ENCODE measurements around the gene PRRT1.
"Not testable (repeated sequence)": the region's sequence is repeated elsewhere in the genome, so short reads cannot be mapped to it uniquely, and the experiment has no call there.

Gene PRRT1

DNA sequence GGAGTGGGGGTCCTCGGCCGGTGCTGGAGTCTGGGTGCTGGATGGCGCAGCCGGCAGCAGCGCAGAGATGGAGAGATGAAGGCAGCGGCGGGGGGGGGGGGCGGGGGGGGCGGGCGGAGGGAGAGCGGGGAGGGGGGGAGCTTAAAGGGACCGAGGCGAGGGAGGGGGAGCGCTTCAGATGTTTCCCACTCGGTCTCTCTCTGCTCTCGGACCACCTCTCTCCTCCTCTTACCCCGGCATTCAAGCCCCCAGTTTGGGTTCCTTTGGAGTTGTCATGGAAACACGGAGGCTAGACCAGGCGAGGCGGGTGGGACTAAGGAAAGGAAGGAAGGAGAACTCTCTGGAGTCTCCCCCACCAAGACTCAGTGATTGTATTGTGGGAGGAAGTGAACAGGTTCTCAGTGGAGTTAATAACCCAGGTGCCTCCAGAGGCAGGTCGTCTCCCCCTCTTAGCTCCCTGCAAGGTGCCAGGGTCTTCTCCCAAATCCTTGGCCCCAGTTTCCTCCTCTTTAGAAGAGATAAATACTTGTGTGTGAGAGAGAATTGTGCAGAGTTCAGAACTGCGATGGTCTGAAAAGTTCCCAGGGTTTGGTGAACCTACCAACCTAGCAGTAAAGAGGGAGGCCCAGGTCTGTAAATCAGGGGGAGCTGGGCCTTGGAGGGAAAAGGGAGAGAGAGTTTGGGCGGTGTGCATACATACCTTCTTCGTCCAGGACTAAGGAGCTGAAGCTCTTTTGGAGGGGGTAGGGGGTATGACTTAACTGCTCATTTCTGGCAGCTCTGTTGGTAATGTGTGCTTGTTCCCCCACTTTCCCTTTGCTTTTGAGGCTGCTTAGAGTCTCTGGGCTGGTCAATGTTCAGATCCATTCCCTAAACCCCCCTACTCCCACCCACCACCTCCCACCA is at the start of gene PRRT1:
Gene PRRT1 (minus strand): TSS at position 77 of the 906 bp plus-strand sequence. CDS start 112 bp downstream, outside the sequence.
- DNase-seq (ENCODE audit: low read depth) = peak; percentile 34

DNA sequence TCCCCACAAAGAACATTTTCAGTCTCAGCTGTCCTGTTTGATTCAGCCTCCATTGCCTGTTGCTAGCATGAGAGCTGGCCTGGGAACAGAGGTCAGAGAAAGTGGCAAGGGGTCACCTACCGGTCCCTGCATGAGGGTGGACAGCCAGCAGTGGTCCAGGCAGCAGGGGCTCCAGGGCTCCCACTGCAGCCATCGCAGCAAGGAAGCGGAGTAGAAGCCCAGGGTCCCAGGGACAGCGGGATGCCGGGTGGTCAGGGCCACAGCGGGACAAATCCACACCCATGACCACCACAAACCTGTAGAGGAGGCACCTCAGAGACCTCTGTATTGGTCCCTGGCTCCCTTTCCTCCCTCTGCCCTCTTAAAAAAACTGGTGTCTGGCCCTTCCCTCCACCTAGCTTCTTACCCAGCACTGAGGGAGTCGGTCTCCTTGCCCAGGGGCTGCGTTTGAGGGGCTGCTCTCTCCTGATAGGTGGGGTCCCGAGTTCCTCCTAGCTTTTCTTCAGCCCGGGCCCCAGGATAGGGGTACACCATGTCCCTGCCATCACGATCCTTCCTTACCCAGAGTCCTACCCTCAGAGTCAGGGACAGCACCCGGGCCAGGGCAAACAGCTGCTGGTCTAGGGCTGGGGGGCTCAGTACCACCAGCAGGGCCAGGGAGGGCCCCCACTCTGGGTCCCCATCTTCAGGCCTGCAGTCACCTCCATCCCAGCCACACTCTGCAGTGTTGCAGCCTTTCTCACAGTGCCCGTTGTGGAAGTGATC is 49.2 kb upstream of the PRRT1 start:
- DNase-seq (ENCODE audit: low read depth) = no peak

DNA sequence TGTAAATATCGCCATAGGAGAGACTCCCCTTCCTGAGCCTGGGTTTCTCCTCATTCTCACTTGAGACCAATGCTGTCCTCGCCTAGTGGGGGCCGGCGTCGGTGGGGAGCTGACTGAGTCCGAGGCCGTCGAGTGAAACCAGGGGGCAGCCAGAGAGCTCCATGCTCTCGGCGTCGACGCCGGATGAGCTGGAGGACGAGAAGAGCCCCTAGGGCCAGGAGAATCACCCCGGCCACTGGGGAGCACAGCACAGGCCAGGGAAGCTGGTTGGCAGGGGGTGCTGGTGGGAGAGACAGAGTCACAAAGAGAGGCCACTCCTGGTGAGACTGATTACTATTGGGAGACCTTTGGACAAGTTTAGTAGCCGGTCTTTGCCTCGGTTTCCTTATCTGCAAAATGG is 47.1 kb upstream of the PRRT1 start:
- no peak for DNase-seq (ENCODE audit: low read depth)

DNA sequence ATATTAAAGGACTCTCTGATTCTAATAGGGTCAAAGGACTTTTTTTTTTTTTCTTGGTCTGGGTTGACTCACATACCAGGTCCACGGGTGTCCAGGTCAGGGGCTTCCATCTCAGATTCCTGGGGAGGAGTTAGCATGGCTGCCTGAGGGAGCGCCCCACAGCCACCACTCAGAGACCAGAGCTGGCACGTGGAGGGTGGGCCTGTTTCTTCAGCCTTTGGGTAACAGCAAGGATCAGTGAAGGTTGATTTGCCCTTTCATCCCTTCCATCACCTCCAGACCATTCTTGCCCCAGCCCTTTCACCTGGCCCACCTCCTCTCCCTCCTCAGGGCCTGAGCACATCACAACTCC is 46.6 kb upstream of the PRRT1 start:
- no peak for DNase-seq (ENCODE audit: low read depth)

DNA sequence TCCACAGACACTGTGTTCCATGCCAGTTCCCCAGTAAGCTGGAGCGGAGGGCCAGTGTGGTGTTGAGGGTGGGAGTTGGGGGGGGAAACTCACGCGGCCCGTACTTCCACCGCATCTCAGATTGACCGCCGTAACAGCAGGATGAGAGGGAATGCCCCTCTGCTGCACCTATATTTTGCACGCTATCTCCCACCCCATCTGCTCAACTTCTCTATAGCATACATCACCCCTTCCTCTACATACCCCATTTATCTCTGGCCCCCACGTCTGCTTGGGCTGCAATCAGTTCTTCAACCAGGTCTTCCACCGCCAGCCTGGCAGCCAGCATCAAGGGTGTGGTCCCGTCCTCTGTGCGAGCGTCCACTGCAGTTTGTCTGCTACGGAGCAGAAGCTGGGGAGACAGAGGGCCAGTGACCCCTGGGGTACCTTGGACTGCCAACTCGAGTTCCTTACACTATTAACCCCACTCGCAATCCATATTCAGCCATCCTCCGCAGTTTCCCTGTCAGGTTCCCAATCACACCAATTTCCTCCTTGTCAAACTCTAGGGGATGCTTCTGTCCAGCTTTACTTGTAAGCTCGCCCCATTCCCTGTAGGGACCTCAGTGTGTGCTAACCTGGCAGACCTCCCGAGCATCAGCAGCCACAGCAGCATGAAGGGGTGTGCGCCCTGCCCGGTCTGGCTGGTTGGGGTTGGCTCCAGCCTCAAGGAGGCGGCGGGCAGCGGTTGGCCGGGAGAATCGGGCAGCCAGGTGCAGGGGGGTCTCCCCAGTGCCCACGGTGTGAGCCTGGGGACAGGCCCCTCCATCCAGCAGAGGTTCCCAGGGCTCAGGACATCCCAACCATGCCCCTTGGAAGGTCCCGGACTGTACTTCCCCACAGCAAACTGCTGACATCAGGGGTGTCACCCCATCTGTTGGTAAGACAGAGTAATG is 45.2 kb upstream of the PRRT1 start:
- DNase-seq (ENCODE audit: low read depth) = peak; percentile 29

DNA sequence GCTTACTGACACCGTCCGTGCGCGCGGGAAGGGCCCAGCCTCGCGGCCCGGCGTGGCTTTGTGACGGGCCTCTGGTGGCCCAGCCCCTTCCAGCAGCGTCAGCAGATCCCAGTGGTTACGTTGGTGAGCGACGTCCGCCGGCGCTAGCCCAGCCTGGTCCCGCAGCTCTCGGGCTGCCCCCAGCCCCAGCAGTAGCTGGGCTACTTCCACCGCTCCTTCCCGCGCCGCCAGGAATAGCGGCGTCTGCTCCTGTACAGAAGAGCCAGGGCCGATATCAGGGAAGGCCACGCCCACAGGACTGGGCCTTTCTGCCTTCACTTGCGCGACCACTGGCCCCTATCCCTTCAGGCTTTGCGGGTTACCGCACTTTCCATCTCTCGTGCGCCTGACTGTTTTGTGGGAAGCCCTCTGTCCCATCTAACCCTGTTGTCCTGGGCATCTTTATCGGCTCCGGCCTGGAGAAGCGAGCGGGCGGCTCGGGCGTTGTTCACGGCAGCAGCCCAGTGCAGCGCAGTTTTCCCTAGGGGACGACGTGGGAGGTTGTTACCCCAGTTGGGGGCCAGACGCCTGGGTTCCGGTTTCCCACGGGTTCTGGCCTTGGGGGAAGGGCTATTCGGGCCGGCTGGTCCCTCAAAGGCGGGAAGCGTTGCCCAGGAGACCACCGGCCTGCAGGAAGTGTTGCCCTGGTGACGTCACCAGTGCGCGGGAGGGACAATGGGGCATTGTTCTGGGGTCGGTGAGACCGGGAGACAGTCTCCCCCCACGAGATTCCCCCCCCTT is 44.4 kb upstream of the PRRT1 start:
- DNase-seq (ENCODE audit: low read depth) = peak; percentile 84

DNA sequence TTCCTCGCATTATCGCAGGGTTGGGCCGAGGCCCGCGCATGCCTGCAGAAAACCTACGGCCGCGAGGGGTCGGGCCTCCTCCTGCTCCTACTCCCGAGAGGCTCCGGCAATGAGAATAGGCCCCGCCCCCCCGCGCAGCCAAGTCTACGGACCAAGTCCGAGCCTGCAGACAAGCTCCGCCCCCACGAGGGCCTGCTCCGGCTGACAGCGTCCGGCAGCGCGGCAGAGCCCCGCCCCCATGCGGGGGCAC is 43.8 kb upstream of the PRRT1 start:
- peak; percentile 100 for DNase-seq (ENCODE audit: low read depth)

DNA sequence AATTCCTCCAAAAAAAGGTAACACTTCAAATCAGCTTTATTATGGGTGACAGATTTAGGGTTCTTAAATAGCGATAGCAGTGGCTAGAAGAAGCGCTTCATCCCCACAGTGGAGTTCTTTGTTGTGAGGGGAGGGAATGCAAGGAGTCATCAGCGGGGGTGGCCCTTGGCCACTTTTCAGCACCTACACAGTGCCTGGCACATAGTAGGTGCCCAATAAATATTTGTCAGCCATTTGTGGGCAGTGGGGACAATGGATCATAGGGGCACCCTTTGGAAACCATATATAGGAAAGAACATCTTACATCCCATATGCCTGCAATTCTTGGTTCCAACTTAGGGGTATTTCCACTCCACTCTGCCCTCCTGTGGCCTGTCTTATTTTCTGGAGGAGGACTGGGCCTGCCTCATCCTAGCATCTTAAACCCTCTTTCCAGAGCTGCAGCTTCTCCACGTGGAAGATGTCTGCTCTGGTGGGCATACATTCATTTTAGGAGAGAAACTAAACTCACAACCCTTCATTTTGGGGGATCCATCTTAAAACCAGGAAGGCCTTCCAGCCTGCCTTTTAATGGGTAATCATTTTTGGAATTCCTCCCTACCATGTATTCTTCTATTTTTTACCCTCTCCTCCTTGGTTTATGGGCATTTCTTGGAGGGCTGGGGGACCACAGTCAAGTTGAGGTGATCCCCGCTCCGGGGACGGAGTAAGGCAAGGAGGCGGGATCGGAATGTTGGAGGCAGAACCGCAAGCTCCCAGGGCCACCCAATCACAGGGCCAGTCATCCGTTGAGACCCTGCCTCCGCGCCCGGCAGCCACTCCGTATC is 43.3 kb upstream of the PRRT1 start:
- DNase-seq (ENCODE audit: low read depth) = peak; percentile 67

DNA sequence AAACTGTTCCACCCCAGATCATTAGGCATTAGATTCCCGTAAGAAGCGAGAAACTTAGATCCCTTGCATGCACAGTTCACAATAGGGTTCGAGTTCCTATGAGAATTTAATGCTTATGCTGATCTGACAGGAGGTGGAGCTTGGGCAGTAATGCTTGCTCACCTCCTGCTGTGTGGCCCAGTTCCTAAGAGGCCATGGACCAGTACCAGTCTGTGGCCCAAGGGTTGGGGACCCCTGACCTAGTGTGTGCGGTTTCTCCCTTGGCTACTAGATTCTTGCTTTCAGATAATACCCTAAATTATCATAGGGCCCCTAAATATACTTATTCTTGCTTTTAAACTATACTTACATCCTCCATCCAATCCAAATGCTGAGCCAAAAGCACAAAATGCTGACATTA is 42.6 kb upstream of the PRRT1 start:
- no peak for DNase-seq (ENCODE audit: low read depth)

DNA sequence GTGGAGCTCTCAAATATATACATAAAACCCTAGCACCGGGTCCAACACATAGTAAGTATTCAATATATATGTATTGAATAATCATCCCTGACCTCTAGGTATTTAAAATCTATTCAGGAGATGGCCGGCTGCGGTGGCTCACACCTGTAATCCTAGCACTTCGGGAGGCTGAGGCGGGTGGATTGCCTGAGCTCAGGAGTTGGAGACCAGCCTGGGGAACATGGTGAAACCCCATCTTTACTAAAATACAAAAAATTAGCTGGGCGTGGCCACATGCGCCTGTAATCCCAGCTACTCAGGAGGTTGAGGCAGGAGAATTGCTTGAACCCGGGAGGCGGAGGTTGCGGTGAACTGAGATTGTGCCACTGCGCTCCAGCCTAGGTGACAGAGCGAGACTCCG is 41.4 kb upstream of the PRRT1 start:
- not testable (repeated sequence) for DNase-seq (ENCODE audit: low read depth)

DNA sequence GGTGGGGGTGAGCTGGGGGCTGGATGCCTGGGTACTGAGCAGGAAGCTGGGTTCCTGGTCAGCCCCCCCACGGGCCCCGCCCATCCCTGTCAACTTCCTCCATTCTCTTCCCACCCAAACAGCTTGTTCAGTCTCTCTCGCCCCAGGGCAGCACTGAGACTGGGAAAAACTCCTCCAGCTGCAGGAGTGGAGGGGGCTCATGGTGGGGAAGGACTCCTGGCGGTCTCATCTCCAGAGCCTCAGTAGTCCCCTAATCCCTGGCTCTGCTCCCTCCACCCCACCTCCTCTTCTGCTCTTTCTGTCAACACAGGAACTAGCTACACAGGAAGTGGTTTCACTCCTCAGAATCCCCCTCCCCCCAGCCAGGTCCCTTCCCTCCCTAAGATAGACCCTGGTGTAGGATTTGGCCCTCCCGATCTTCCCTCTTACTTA is 40.9 kb upstream of the PRRT1 start, which contains the start of gene GPSM3:
Gene GPSM3 (minus strand): TSS at position 36 of the 432 bp plus-strand sequence. CDS start 130 bp downstream, outside the sequence.
- DNase-seq (ENCODE audit: low read depth) = peak; percentile 68

DNA sequence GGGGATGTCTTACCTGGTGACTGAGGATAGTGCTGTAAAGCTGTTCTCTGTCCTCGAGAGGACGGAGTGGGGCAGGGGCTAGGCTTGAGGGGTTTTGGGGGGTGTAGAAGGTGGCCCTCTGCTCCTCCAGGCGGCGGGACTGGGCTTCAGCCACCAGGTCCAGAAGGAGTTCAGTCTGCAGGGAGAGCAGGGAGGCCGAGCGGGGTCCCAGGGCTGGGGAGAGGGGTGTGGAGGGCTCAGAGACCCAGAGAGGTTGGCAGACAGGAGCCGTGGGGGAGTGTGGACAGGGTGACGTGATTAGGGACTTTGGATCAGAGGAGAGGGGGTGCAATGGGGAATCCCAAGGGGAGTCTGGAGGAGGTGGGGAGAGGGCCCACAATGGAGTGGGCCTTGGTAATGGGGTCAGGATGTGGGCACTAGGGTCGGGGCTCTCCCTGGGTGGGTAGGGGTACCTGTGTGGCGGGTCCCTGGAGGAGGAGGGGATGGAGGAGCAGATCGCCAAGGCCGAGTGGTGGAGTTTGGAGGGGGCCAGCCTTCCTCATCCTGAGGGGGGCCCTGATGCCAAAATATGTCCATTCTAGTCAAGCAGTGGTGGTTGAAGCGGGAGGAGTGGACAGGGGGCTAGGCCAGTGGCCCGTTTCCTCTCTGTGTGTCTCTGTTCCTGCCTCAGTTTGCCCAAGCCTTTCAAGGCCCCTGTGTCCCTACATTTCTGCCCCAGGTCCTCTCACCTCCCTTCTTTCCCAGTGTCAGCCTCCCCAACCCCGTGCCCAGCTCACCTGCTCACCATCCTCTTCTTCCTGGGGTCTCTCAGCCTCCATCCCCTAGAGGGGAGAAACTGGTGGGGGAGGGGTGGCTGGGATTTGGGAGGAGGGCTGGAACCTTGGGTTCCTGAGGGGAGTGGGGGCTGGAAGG is 40.2 kb upstream of the PRRT1 start:
- DNase-seq (ENCODE audit: low read depth) = no peak

DNA sequence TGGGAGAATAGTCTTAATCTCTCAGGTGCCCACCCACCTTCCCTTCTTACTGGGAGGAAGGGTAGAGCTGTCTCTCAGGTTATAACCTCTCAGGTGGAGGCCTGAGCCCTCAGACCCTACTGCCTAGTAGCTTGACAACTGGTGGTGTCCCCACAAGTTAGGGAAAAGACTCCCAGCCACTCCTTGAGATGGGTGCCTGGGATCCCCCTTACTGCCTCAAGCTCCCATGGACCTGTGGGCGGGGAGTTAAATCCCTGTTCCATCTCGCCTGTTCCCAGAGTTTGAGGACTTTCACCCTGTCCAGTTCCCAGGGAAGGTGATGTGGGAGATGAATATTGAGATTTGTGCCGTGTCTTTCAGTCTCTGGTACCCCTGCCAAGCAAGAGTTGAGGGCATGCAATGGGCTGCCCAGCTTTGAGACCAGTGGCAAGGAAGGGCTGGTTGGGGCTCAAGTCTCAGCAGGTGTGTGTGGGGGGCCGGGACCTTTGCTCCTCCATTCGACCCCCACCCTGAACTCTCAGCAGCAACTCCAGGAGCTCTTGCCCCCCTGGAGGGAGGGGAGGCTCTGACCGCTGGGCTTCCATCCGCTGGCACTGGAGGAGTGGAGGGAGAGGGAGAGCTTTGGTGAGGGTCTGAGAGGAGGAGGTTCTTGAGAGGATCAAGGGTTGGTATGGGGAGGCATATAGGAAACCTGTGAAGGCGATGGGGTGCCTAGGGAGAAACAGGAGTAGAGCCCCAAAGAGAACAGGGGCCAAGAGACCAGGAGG is 39.4 kb upstream of the PRRT1 start:
- DNase-seq (ENCODE audit: low read depth) = no peak

DNA sequence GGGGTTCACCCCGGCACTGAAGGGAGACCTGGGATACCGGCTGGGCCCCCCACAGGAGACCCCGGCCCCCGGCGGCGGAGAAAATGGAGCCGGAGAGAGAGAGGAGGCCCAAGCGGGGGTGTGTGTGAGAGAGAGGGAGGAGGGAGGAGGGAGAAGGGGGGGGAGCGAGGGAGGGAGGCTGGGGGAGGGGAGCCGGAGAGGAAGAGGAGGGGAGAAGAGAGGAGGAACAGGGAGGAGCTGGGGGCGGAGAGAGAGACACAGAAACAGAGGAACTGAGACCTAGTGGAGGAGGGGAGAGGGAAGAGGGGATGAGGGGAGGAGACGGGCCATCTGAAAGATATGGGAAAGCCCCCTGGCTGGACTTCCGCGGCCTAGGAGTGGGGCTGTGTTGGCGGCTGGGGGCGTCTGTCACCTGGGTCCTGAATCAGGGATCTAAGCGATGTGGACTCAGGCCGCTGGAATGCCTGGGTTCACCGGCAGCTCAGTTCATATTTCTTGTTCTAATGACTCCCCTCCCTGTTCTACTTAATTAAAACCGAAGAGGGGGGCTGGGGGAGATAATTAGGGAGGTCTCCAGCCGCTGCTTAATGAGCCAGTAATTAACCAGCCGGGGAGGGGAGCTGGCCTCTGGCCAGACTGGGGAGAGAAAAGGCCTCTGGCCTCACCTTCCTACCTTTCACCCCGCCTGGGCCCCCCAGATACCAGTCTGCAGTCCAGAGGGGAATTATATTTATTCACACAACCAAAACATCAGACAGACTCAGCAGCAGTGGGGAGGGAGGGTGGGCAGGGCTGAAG is 38.5 kb upstream of the PRRT1 start, which contains the start of gene PBX2:
Gene PBX2 (minus strand): TSS at position 149 of the 798 bp plus-strand sequence. CDS start 287 bp downstream, outside the sequence.
- peak; percentile 94 for DNase-seq (ENCODE audit: low read depth)

DNA sequence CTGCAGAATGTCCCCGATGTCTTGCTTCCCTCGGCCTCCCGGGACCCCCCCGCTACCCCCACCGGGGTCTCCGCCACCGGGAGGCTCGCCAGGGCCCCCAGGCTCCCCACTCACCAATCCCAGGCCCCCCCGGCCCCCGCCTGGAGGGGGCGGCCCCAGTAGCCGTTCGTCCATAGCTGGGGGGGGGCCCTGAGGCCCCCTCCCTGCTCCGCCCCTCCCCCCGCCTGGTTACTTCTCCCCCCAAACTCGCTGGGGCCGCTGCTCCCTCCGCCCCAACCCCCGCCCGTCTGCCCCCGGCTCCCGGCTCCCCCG is 38.0 kb upstream of the PRRT1 start:
- no peak for DNase-seq (ENCODE audit: low read depth)

DNA sequence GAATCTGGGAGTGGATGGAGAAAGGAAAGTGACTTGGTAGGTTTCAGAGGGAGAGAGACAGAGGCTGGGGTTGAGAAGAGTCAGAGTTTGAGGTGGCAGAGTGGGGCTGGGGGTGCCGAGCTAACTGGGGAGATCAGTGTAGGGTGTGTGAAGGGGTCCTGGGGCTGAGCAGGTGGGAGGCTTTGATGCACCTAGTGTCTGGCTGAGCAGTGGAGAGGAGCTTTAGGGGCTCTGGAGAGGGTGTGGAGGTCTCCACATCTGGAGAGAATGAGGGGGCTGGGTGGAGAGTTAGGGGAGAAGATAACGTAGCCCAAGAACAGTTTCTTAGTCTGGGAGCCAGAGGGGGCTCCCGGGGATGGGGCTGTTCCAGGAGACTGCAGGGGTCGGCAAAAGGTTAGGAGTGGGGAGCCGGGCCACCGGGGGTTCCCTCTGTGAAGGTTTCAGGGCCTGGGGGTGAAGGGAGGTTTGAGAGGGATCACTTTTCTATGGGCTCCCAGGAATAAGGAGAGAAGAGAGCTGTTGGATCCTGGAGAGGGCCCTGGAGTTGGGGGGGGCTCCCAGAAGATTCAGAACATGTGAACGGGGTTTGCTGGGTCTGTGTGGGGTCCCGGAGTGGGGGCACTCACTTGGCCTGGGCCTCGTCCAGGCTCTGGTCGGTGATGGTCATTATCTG is 37.5 kb upstream of the PRRT1 start:
- DNase-seq (ENCODE audit: low read depth) = no peak

DNA sequence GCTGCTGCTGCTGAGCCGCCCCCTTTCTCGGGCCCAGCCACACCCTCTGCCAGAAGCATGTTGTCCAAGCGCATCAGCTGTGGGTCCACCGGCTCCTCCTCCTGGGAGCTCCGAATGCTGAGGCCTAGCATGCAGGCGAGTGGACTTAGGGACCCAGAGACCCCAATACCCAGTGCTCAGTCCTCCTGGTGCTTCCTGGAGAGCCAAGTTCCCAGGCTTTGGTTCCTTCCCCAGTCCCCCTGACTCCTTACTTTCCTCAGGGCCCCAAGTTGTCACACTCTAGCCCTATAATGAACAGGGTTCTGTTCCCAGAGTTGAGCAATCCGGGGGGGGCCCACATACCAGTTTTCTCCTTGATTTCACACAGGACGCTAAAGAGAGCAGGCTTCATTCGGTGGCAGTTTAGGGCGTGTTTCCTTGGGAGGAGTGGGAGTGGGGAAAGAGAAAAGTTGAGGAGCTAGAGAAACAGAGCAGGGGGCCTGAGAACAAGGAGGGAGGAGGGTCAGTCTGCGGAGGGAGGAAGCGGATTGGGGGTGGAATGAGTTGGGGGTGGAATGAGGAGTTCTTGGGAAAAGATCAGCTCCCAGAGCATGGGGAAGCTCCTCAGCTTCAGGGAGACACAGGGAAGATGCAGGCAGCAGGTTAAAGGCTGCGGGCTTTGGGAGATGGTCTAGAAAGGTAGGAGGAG is 36.8 kb upstream of the PRRT1 start:
- peak; percentile 33 for DNase-seq (ENCODE audit: low read depth)

Data from EH (cell line).